HCT116 (cell line): Measurements from ENCODE around the gene RXFP1. TPM values are rescaled to one million over a fixed set of nuclear protein-coding genes. Genes with fewer than 3 reads are reported as not detected.

Source experiments
- ATAC-seq: fragments of 200-7000 bp; cut with Tn5 transposase; 2 replicates; pipeline ENCODE4 v1.9.1; 2020; ENCODE audit warnings: mild to moderate bottlenecking, moderate library complexity
- BruUV-seq: library from RNA; stranded (reverse); fragments of 400-500 nt; replicated peaks from 2 replicates; lab custom pipeline; 2021; lab: Mats Ljungman, UMichigan
- CTCF ChIA-PET: fragments of 300-600 bp; sonication (Branson Sonifier 250); formaldehyde crosslinking; loops from one replicate; lab custom pipeline; 2021; ENCODE audit warnings: antibody characterized with exemption; lab: Charles Lee
- POLR2A ChIA-PET: fragments of 300-600, 350-600 bp; sonication (Branson Sonifier 250); formaldehyde crosslinking; loops from one replicate; lab custom pipeline; 2021; ENCODE audit warnings: antibody characterized with exemption; lab: Charles Lee
- RAD21 ChIA-PET, 2 experiments: fragments of 300-600 bp; sonication (Branson Sonifier 250); formaldehyde crosslinking; loops; one replicate each; lab custom pipeline; 2023; ENCODE audit warnings: low total read pairs in 2 of 2; ENCODE audit not compliant: uncharacterized antibody in 2 of 2, unreplicated experiment in 2 of 2, low non-redundant PET in 1 of 2; lab: Charles Lee
- DNase-seq: peaks from one replicate; pipeline ENCODE4 v3.0.0-alpha.2; 2010; ENCODE audit warnings: low read depth, low spot score
- H2AFZ ChIP-seq: fragments of 200-600 bp; shearing (Covaris generic), sonication (generic); 2 replicates; pipeline ENCODE4 v1.6.1; 2017; ENCODE audit warnings: low read depth, mixed run types, mixed read lengths, antibody characterized with exemption, low read length; ENCODE audit not compliant: poor library complexity, severe bottlenecking
- H3K27ac ChIP-seq: 2 replicates; pipeline ENCODE4 v1.5.1; 2012; ENCODE audit warnings: low read depth, low read length
- H3K27me3 ChIP-seq: fragments of 200-600 bp; sonication (generic); 2 replicates; pipeline ENCODE4 v1.6.1; 2016; ENCODE audit warnings: mixed run types, low read length, mixed read lengths; ENCODE audit not compliant: insufficient read depth
- H3K36me3 ChIP-seq, 2 experiments: fragments of 200-500 bp in 1 of 2; fragments of 200-600 bp in 1 of 2; sonication (Bioruptor generic) in 1 of 2; sonication (generic) in 1 of 2; 2 replicates each; pipeline versions ENCODE4 v1.5.1 to v1.6.1; 2014 to 2016; ENCODE audit warnings: low read length in 2 of 2, inconsistent platforms in 1 of 2, mixed read lengths in 1 of 2, mixed run types in 1 of 2; ENCODE audit not compliant: insufficient read depth in 2 of 2, control insufficient read depth in 1 of 2
- H3K4me1 ChIP-seq, 2 experiments: fragments of 200-600 bp in 1 of 2; sonication (generic) in 1 of 2; 2 replicates each; pipeline versions ENCODE4 v1.5.1 to v1.6.1; 2012 to 2017; ENCODE audit warnings: low read length in 2 of 2, inconsistent platforms in 1 of 2, mild to moderate bottlenecking in 1 of 2, mixed read lengths in 1 of 2, mixed run types in 1 of 2, moderate library complexity in 1 of 2; ENCODE audit not compliant: insufficient read depth in 2 of 2, control insufficient read depth in 1 of 2
- H3K4me2 ChIP-seq: fragments of 200-600 bp; sonication (generic); 2 replicates; pipeline ENCODE4 v1.6.1; 2017; ENCODE audit warnings: mixed run types, low read length, mixed read lengths
- H3K4me3 ChIP-seq, 2 experiments: fragments of 200-600 bp in 1 of 2; sonication (generic) in 1 of 2; replicated peaks in 1 of 2; 2 replicates each; pipeline ENCODE4 v1.5.1; 2011 to 2016; ENCODE audit warnings: low read length in 2 of 2, control low read depth in 1 of 2, low read depth in 1 of 2, mild to moderate bottlenecking in 1 of 2, mixed read lengths in 1 of 2, mixed run types in 1 of 2
- H3K79me2 ChIP-seq: fragments of 200-600 bp; sonication (generic); 2 replicates; pipeline ENCODE4 v1.6.1; 2017; ENCODE audit warnings: mild to moderate bottlenecking, mixed run types, low read length, moderate library complexity, mixed read lengths; ENCODE audit not compliant: insufficient read depth
- H3K9ac ChIP-seq: fragments of 200-600 bp; sonication (generic); 2 replicates; pipeline ENCODE4 v1.6.1; 2016; ENCODE audit warnings: low read length, mixed read lengths
- H3K9me2 ChIP-seq: fragments of 200-600 bp; sonication (generic), shearing (Covaris generic); 2 replicates; pipeline ENCODE4 v1.6.1; 2017; ENCODE audit warnings: mixed run types, mild to moderate bottlenecking, moderate library complexity; ENCODE audit not compliant: insufficient read depth
- H3K9me3 ChIP-seq, 2 experiments: fragments of 200-500 bp in 1 of 2; fragments of 200-600 bp in 1 of 2; sonication (Bioruptor generic) in 1 of 2; sonication (generic) in 1 of 2; 2 replicates each; pipeline ENCODE4 v1.6.1; 2014 to 2017; ENCODE audit warnings: low read length in 2 of 2, mixed read lengths in 2 of 2, inconsistent platforms in 1 of 2, low read depth in 1 of 2, mild to moderate bottlenecking in 1 of 2, mixed run types in 1 of 2, moderate library complexity in 1 of 2; ENCODE audit not compliant: control insufficient read depth in 1 of 2, insufficient read depth in 1 of 2
- H4K20me1 ChIP-seq: fragments of 200-600 bp; sonication (generic), shearing (Covaris generic); 2 replicates; pipeline ENCODE4 v1.6.1; 2017; ENCODE audit warnings: mixed run types, mild to moderate bottlenecking, moderate library complexity; ENCODE audit not compliant: insufficient read depth
- ATF3 ChIP-seq: IDR thresholded peaks from 2 replicates; pipeline ENCODE4 v1.6.1; 2012
- EZH2 ChIP-seq: fragments of 200-600 bp; sonication (generic); IDR thresholded peaks from 2 replicates; pipeline ENCODE4 v1.6.1; 2017; ENCODE audit warnings: antibody characterized with exemption, mixed run types
- FOSL1 ChIP-seq: IDR thresholded peaks from 2 replicates; pipeline ENCODE4 v1.6.1; 2012; ENCODE audit warnings: low read depth
- JUND ChIP-seq: IDR thresholded peaks from 2 replicates; pipeline ENCODE4 v1.6.1; 2012
- MAX ChIP-seq: IDR thresholded peaks from 2 replicates; pipeline ENCODE4 v1.6.1; 2012
- SIN3A ChIP-seq: IDR thresholded peaks from 2 replicates; pipeline ENCODE4 v1.6.1; 2012; ENCODE audit warnings: low read depth
- ZFX ChIP-seq: fragments of 450-650 bp; IDR thresholded peaks from 2 replicates; pipeline ENCODE4 v1.6.1; 2017
- ZNF274 ChIP-seq: fragments of 200-500 bp; sonication (Bioruptor generic); IDR thresholded peaks from 2 replicates; pipeline ENCODE4 v1.6.1; 2014; ENCODE audit warnings: mild to moderate bottlenecking, low read depth, low read length, inconsistent platforms
- intact Hi-C: fragments of 100-400 bp; cut with micrococcal nuclease; formaldehyde crosslinking; loops from 2 replicates; pipeline ENCODE4 v1.10.0; 2022
- total RNA-seq: library from RNA; stranded (reverse); gene quantifications from one replicate; pipeline ENCODE4 v1.2.1, GENCODE V29; 2021; ENCODE audit not compliant: unreplicated experiment

The RXFP1 gene
- total RNA-seq, 1 experiment from 2014 or later, result not detected

- ChIA-PET RAD21 (no interaction called here), POLR2A (no interaction called here), CTCF (no interaction called here)
- no peak for ATAC-seq
- Histone ChIP-seq H3K4me1 (no peaks in the 10 kb centered on the region), H3K79me2 (no peaks in the 10 kb centered on the region), H3K9me2 (no peaks in the 10 kb centered on the region), H3K36me3 (no peaks in the 10 kb centered on the region), H3K4me2 (no peak overlapping the region), H3K4me3 (no peak overlapping the region), H3K9ac (no peak overlapping the region), H4K20me1 (no peaks in the 10 kb centered on the region), H3K9me3 (no peaks in the 10 kb centered on the region), H2AFZ (no peak overlapping the region), H3K27me3 (no peaks in the 10 kb centered on the region), H3K27ac (no peak overlapping the region)
- no peak for DNase-seq
- TF ChIP-seq JUND (no peak), ZNF274 (no peak), MAX (no peak)
- intact Hi-C loops, result no loop called here
- BruUV-seq, result no TSS peak
Measured at GRCh38 chr4:158644356-158644755, 122.7 kb downstream of the RXFP1 start.

- ATAC-seq (no peak), DNase-seq (no peak)
- no peaks in the 10 kb centered on the region for H3K36me3 ChIP-seq
- no peak overlapping the region for H3K4me3 ChIP-seq
- H3K9me3 ChIP-seq, result no peaks in the 10 kb centered on the region
- H3K4me2 ChIP-seq, result no peak overlapping the region
- TF ChIP-seq EZH2 (no peak), ZFX (no peak), FOSL1 (no peak), SIN3A (no peak), ATF3 (no peak)
- no peak overlapping the region for H3K27ac ChIP-seq
- no peaks in the 10 kb centered on the region for H3K9me2 ChIP-seq
- no peaks in the 10 kb centered on the region for H4K20me1 ChIP-seq
- no peaks in the 10 kb centered on the region for H3K79me2 ChIP-seq
- ChIA-PET POLR2A (no interaction called here), RAD21 (no interaction called here), CTCF (no interaction called here)
- intact Hi-C loops, result no loop called here
- H3K27me3 ChIP-seq, result no peaks in the 10 kb centered on the region
- H3K9ac ChIP-seq, result no peak overlapping the region
- no peaks in the 10 kb centered on the region for H3K4me1 ChIP-seq
- no peak overlapping the region for H2AFZ ChIP-seq
- BruUV-seq, result no TSS peak
Measured at GRCh38 chr4:158644760-158645159, 123.1 kb downstream of the RXFP1 start.
